Activated naive CD8-positive, alpha-beta T cell treated with anti-CD3 and anti-CD28 coated beads for 36 hours (primary cell): Measurements from ENCODE around the gene SLC25A25. TPM values are rescaled to one million over a fixed set of nuclear protein-coding genes. Genes with fewer than 3 reads are reported as not detected.

ENCODE experiments used
- DNase-seq: peaks from one replicate; pipeline ENCODE4 v3.0.0; 2021
- H3K27ac Mint-ChIP-seq: one replicate; pipeline ENCODE4 v1.8.0; 2022; ENCODE audit warnings: mild to moderate bottlenecking, moderate library complexity, mixed read lengths
- H3K27me3 Mint-ChIP-seq: one replicate; pipeline ENCODE4 v1.8.0; 2022; ENCODE audit warnings: mild to moderate bottlenecking, mixed read lengths
- H3K36me3 Mint-ChIP-seq: one replicate; pipeline ENCODE4 v1.8.0; 2021; ENCODE audit warnings: mild to moderate bottlenecking, mixed read lengths
- H3K4me1 Mint-ChIP-seq: one replicate; pipeline ENCODE4 v1.8.0; 2021; ENCODE audit warnings: mixed read lengths
- H3K4me3 Mint-ChIP-seq: one replicate; pipeline ENCODE4 v1.8.0; 2022; ENCODE audit warnings: mild to moderate bottlenecking, moderate library complexity, mixed read lengths
- H3K9me3 Mint-ChIP-seq: one replicate; pipeline ENCODE4 v1.8.0; 2022; ENCODE audit warnings: mixed read lengths
- total RNA-seq, 2 experiments: library from RNA; stranded (reverse); gene quantifications; one replicate each; pipeline ENCODE4 v1.2.3, GENCODE V29; 2021

SLC25A25 gene
- total RNA-seq, 2 experiments from 2014 or later: 13.0 to 14.5 TPM

GRCh38 chr9:128094166-128094949, 26.3 kb downstream of the SLC25A25 start:
- Mint-ChIP-seq H3K27me3 (no peaks in the 10 kb centered on the region), H3K36me3 (peaks cover 18% of the 10 kb centered on the region), H3K27ac (peak overlapping the region; percentile 94), H3K4me3 (peak overlapping the region; percentile 68), H3K9me3 (no peaks in the 10 kb centered on the region), H3K4me1 (peaks cover 83% of the 10 kb centered on the region)
- peak; percentile 89 for DNase-seq

- H3K9me3 Mint-ChIP-seq: no peaks in the 10 kb centered on the region
- DNase-seq: no peak
- H3K27ac Mint-ChIP-seq: peak overlapping the region; percentile 94
- H3K4me3 Mint-ChIP-seq: peak overlapping the region; percentile 68
- peaks cover 83% of the 10 kb centered on the region for H3K4me1 Mint-ChIP-seq
- H3K27me3 Mint-ChIP-seq: no peaks in the 10 kb centered on the region
- peaks cover 13% of the 10 kb centered on the region for H3K36me3 Mint-ChIP-seq
These were observed 27.0 kb downstream of the SLC25A25 start for GRCh38 chr9:128094950-128095544.

- Mint-ChIP-seq H3K4me3 (no peak overlapping the region), H3K36me3 (peaks cover 11% of the 10 kb centered on the region), H3K27me3 (no peaks in the 10 kb centered on the region), H3K9me3 (no peaks in the 10 kb centered on the region), H3K27ac (peak overlapping the region; percentile 43), H3K4me1 (peaks cover 74% of the 10 kb centered on the region)
- DNase-seq: no peak
These were observed 28.8 kb downstream of the SLC25A25 start for GRCh38 chr9:128096616-128097536.

- Mint-ChIP-seq H3K9me3 (no peaks in the 10 kb centered on the region), H3K27me3 (no peaks in the 10 kb centered on the region), H3K4me3 (peak overlapping the region; percentile 75), H3K4me1 (peaks cover 69% of the 10 kb centered on the region), H3K36me3 (peaks cover 11% of the 10 kb centered on the region), H3K27ac (peak overlapping the region; percentile 73)
- DNase-seq: no peak
These were observed 29.7 kb downstream of the SLC25A25 start for GRCh38 chr9:128097543-128098296.

GRCh38 chr9:128098297-128099230, 30.5 kb downstream of the SLC25A25 start:
- no peaks in the 10 kb centered on the region for H3K27me3 Mint-ChIP-seq
- H3K4me3 Mint-ChIP-seq: peak overlapping the region; percentile 75
- H3K4me1 Mint-ChIP-seq: peaks cover 68% of the 10 kb centered on the region
- H3K9me3 Mint-ChIP-seq: no peaks in the 10 kb centered on the region
- DNase-seq: peak; percentile 75
- H3K36me3 Mint-ChIP-seq: peaks cover 11% of the 10 kb centered on the region
- peak overlapping the region; percentile 73 for H3K27ac Mint-ChIP-seq

GRCh38 chr9:128099231-128099931, 31.3 kb downstream of the SLC25A25 start:
- peak overlapping the region; percentile 73 for H3K27ac Mint-ChIP-seq
- no peak for DNase-seq
- H3K27me3 Mint-ChIP-seq: no peaks in the 10 kb centered on the region
- peaks cover 10% of the 10 kb centered on the region for H3K36me3 Mint-ChIP-seq
- peak overlapping the region; percentile 75 for H3K4me3 Mint-ChIP-seq
- peaks cover 67% of the 10 kb centered on the region for H3K4me1 Mint-ChIP-seq
- H3K9me3 Mint-ChIP-seq: no peaks in the 10 kb centered on the region

- H3K36me3 Mint-ChIP-seq: peaks cover 6% of the 10 kb centered on the region
- peaks cover 62% of the 10 kb centered on the region for H3K4me1 Mint-ChIP-seq
- H3K27ac Mint-ChIP-seq: peak overlapping the region; percentile 23
- DNase-seq: peak; percentile 23
- no peaks in the 10 kb centered on the region for H3K9me3 Mint-ChIP-seq
- no peaks in the 10 kb centered on the region for H3K27me3 Mint-ChIP-seq
- peak overlapping the region; percentile 75 for H3K4me3 Mint-ChIP-seq
These were observed 32.0 kb downstream of the SLC25A25 start for GRCh38 chr9:128099932-128100491.

GRCh38 chr9:128100581-128100980, 32.5 kb downstream of the SLC25A25 start:
- peaks cover 56% of the 10 kb centered on the region for H3K4me1 Mint-ChIP-seq
- no peak overlapping the region for H3K4me3 Mint-ChIP-seq
- H3K27me3 Mint-ChIP-seq: no peaks in the 10 kb centered on the region
- no peaks in the 10 kb centered on the region for H3K9me3 Mint-ChIP-seq
- no peak for DNase-seq
- peak overlapping the region; percentile 23 for H3K27ac Mint-ChIP-seq
- peaks cover 6% of the 10 kb centered on the region for H3K36me3 Mint-ChIP-seq

- Mint-ChIP-seq H3K27me3 (no peaks in the 10 kb centered on the region), H3K4me3 (no peak overlapping the region), H3K27ac (no peak overlapping the region), H3K36me3 (peaks cover 6% of the 10 kb centered on the region), H3K9me3 (no peaks in the 10 kb centered on the region), H3K4me1 (peaks cover 56% of the 10 kb centered on the region)
- DNase-seq: no peak
These were observed 33.2 kb downstream of the SLC25A25 start for GRCh38 chr9:128101231-128101661.

GRCh38 chr9:128101690-128102089, 33.7 kb downstream of the SLC25A25 start:
- Mint-ChIP-seq H3K4me3 (no peak overlapping the region), H3K36me3 (peaks cover 7% of the 10 kb centered on the region), H3K27me3 (no peaks in the 10 kb centered on the region), H3K9me3 (no peaks in the 10 kb centered on the region), H3K4me1 (peaks cover 53% of the 10 kb centered on the region), H3K27ac (peak overlapping the region; percentile 46)
- DNase-seq: no peak

- Mint-ChIP-seq H3K27ac (peak overlapping the region; percentile 46), H3K36me3 (peaks cover 9% of the 10 kb centered on the region), H3K9me3 (no peaks in the 10 kb centered on the region), H3K4me3 (no peak overlapping the region), H3K27me3 (no peaks in the 10 kb centered on the region), H3K4me1 (peaks cover 48% of the 10 kb centered on the region)
- no peak for DNase-seq
These were observed 34.2 kb downstream of the SLC25A25 start for GRCh38 chr9:128102196-128102595.

GRCh38 chr9:128102861-128103588, 35.0 kb downstream of the SLC25A25 start:
- peaks cover 43% of the 10 kb centered on the region for H3K4me1 Mint-ChIP-seq
- peak overlapping the region; percentile 4 for H3K27ac Mint-ChIP-seq
- H3K36me3 Mint-ChIP-seq: peaks cover 12% of the 10 kb centered on the region

More at GRCh38 chr9:128102861-128103588, 35.0 kb downstream of the SLC25A25 start:
- Mint-ChIP-seq H3K27me3 (no peaks in the 10 kb centered on the region), H3K4me3 (no peak overlapping the region), H3K9me3 (no peaks in the 10 kb centered on the region)
- DNase-seq: no peak
